ENCODE results near the gene GNG12.

DNA sequence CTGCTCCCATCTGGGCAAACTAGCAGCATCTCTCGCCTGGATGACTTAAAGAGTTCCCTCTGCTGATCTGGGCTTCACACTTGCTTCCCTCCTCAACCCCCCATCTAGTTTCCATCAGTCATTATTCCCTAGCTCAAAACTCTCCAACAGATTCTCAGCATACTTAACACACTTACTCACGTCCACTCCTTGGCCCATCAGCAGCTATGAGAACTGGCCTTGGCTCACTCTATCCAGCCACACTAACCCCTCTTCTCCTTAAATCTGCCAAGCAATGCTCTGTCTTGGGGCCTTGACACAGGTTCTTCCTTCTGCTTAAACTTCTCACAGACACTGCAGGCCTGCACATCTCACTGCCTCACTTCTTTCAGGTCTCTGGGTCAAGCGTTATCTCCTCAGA, 41.6 kb downstream of the GNG12 start:
- no peak for TF ChIP-seq POLR2A (IDR thresholded peaks at IDR 0.05)
- TF ChIP-seq, protein P1, sequence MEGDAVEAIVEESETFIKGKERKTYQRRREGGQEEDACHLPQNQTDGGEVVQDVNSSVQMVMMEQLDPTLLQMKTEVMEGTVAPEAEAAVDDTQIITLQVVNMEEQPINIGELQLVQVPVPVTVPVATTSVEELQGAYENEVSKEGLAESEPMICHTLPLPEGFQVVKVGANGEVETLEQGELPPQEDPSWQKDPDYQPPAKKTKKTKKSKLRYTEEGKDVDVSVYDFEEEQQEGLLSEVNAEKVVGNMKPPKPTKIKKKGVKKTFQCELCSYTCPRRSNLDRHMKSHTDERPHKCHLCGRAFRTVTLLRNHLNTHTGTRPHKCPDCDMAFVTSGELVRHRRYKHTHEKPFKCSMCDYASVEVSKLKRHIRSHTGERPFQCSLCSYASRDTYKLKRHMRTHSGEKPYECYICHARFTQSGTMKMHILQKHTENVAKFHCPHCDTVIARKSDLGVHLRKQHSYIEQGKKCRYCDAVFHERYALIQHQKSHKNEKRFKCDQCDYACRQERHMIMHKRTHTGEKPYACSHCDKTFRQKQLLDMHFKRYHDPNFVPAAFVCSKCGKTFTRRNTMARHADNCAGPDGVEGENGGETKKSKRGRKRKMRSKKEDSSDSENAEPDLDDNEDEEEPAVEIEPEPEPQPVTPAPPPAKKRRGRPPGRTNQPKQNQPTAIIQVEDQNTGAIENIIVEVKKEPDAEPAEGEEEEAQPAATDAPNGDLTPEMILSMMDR (IDR thresholded peaks at IDR 0.05), result no peak

All from prostate gland (tissue), 2 donors.